Natural killer cell (primary cell): ENCODE data around the gene OBSCN. TPM values are rescaled to one million over a fixed set of nuclear protein-coding genes. Genes with fewer than 3 reads are reported as not detected.

ENCODE experiments used
- ATAC-seq, 3 donors: fragments of 150-1000 bp in 2 of 3; fragments of 200-7000 bp in 1 of 3; cut with Tn5 transposase; 1 replicate in 1 of 3; 2 replicates in 2 of 3; pipeline ENCODE4 v1.10.0; 2021; ENCODE audit warnings: mild to moderate bottlenecking in 2 of 3, moderate library complexity in 2 of 3
- DNase-seq, 2 donors: peaks; one replicate each; pipeline versions ENCODE4 v3.0.0 to v3.0.0-alpha.2; 2013 to 2021; ENCODE audit warnings: mixed read lengths in 1 of 2
- H3K27ac ChIP-seq: one replicate; pipeline ENCODE4 v1.5.1; 2013; ENCODE audit warnings: mild to moderate bottlenecking, low read length
- H3K27me3 ChIP-seq: one replicate; pipeline ENCODE4 v1.6.1; 2013; ENCODE audit warnings: low read length; ENCODE audit not compliant: control insufficient read depth, insufficient read depth
- H3K36me3 ChIP-seq: one replicate; pipeline ENCODE4 v1.6.1; 2013; ENCODE audit warnings: low read length; ENCODE audit not compliant: control insufficient read depth, insufficient read depth
- H3K4me1 ChIP-seq: one replicate; pipeline ENCODE4 v1.6.1; 2013; ENCODE audit warnings: low read length; ENCODE audit not compliant: control insufficient read depth, insufficient read depth
- H3K4me3 ChIP-seq: one replicate; pipeline ENCODE4 v1.5.1; 2013; ENCODE audit warnings: low read length
- H3K9me3 ChIP-seq: one replicate; pipeline ENCODE4 v1.6.1; 2013; ENCODE audit warnings: low read length; ENCODE audit not compliant: control insufficient read depth, insufficient read depth
- H3K27ac Mint-ChIP-seq, 2 donors: one replicate each; pipeline ENCODE4 v1.8.0; 2022; ENCODE audit warnings: mild to moderate bottlenecking in 2 of 2, mixed read lengths in 2 of 2, moderate library complexity in 1 of 2
- H3K27me3 Mint-ChIP-seq, 2 donors: one replicate each; pipeline ENCODE4 v1.8.0; 2022; ENCODE audit warnings: low read depth in 2 of 2, mixed read lengths in 2 of 2
- H3K36me3 Mint-ChIP-seq: one replicate; pipeline ENCODE4 v1.8.0; 2022; ENCODE audit warnings: mixed read lengths
- H3K4me1 Mint-ChIP-seq, 2 donors: one replicate each; pipeline ENCODE4 v1.8.0; 2022; ENCODE audit warnings: mixed read lengths in 2 of 2
- H3K4me3 Mint-ChIP-seq: one replicate; pipeline ENCODE4 v1.8.0; 2022; ENCODE audit warnings: mild to moderate bottlenecking, moderate library complexity, mixed read lengths
- H3K9me3 Mint-ChIP-seq, 2 donors: one replicate each; pipeline ENCODE4 v1.8.0; 2022; ENCODE audit warnings: mixed read lengths in 2 of 2
- WGBS: methylation state at CpG from one replicate; pipeline ENCODE4 v1.1.7; 2013; ENCODE audit warnings: missing lambda C conversion rate; ENCODE audit not compliant: insufficient coverage; 5-methylcytosine and 5-hydroxymethylcytosine counted together
- intact Hi-C: fragments of 100-400 bp; cut with micrococcal nuclease; formaldehyde crosslinking; loops from one replicate; pipeline ENCODE4 v1.14.2; 2022
- total RNA-seq, 4 donors: library from RNA; stranded (reverse); fragments of 120-200 nt in 1 of 4; gene quantifications; one replicate each; pipeline versions ENCODE4 v1.2.3 to v1.2.4, GENCODE V29; 2013 to 2022
- TF ChIP-seq, protein P1 (sequence below): fragments of 200-600 bp; IDR thresholded peaks from one replicate; pipeline ENCODE4 v1.8.0; 2022; ENCODE audit warnings: antibody characterized with exemption

OBSCN gene
- total RNA-seq, 3 donors from 2014 or later (not counting 1 experiment from before 2014, with no cell fraction given) = 9.6 to 30.0 (median 14.3) TPM

DNA sequence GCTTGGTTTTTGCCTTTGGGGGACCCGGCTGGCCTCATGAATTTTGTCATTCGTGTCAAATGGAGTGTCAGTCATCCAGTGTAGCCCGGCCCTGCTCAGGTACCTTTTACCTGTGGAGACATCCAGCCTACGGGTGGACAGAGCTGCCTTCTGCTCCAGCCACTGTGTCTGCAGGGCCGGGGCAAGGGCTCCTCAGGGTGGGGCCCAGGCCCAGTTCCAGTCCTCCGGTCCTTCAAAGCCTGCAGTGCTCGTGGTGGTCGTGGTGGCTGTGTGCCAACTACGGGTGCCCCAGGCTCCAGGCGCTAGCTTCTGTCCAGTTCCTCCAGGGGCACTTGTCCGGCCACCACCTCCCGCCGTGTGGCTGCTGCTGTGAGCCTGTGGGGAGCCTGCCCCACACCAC lies 144.0 kb downstream of the OBSCN start:
- Histone ChIP-seq H3K9me3 (no peaks in the 10 kb centered on the region), H3K36me3 (no peaks in the 10 kb centered on the region), H3K27me3 (no peaks in the 10 kb centered on the region), H3K4me3 (no peak overlapping the region), H3K4me1 (no peaks in the 10 kb centered on the region), H3K27ac (no peak overlapping the region)
- no peaks in the 10 kb centered on the region for H3K4me1 Mint-ChIP-seq
- no peaks in the 10 kb centered on the region for H3K9me3 Mint-ChIP-seq
- intact Hi-C loops = no loop called here
- H3K27ac Mint-ChIP-seq = no peak overlapping the region
- TF ChIP-seq, protein P1, sequence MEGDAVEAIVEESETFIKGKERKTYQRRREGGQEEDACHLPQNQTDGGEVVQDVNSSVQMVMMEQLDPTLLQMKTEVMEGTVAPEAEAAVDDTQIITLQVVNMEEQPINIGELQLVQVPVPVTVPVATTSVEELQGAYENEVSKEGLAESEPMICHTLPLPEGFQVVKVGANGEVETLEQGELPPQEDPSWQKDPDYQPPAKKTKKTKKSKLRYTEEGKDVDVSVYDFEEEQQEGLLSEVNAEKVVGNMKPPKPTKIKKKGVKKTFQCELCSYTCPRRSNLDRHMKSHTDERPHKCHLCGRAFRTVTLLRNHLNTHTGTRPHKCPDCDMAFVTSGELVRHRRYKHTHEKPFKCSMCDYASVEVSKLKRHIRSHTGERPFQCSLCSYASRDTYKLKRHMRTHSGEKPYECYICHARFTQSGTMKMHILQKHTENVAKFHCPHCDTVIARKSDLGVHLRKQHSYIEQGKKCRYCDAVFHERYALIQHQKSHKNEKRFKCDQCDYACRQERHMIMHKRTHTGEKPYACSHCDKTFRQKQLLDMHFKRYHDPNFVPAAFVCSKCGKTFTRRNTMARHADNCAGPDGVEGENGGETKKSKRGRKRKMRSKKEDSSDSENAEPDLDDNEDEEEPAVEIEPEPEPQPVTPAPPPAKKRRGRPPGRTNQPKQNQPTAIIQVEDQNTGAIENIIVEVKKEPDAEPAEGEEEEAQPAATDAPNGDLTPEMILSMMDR = no peak
- H3K36me3 Mint-ChIP-seq = no peaks in the 10 kb centered on the region
- DNase-seq (no peak), ATAC-seq (no peak)
- WGBS = 87% methylated on average over 13 of the region's 13 CpGs
- no peak overlapping the region for H3K4me3 Mint-ChIP-seq
- H3K27me3 Mint-ChIP-seq = no peaks in the 10 kb centered on the region

DNA sequence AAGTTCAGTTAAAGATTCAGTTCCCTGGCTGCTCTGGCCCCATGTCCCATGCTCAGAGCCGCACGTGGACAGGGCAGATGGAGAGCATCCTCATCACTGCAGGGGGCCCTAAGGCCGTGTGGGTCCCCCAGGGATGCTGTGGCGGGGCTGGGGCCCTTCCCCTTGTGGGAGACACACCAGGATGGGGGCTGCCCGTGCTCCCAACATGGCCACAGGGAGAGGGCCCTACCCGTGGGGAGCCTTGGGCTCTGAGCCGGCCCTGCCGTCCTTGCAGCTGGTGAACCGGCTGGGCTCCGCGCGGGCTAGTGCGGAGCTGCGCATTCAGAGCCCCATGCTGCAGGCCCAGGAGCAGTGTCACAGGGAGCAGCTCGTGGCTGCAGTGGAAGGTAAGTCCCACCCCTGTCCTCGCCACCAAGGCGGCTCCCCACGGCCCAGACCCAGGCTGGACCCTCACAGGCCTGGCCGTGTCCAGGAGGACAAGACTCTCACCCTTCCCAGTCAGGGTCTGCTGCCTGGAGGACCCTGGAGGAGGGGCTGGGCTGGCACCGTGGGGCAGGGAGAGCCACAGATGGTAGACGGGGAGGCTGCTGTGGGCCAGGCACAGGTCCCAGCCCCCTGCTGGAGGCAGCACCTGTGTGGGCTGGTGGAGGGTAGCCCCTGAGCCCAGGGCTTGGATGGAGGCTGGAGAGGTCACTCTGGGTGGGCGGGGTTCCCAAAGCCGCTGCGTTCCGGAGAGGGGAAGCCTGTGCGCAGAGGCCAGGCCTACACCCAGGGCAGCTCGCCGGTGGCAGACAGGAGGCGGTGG lies 145.0 kb downstream of the OBSCN start:
- Histone ChIP-seq H3K27ac (no peak overlapping the region), H3K4me3 (no peak overlapping the region), H3K27me3 (no peaks in the 10 kb centered on the region), H3K4me1 (peaks cover 3% of the 10 kb centered on the region), H3K9me3 (no peaks in the 10 kb centered on the region), H3K36me3 (no peaks in the 10 kb centered on the region)
- Mint-ChIP-seq H3K4me3 (no peak overlapping the region), H3K27ac (no peak overlapping the region), H3K4me1 (peaks cover 2 to 3% of the 10 kb centered on the region in 2 donors), H3K36me3 (no peaks in the 10 kb centered on the region), H3K27me3 (no peaks in the 10 kb centered on the region), H3K9me3 (no peaks in the 10 kb centered on the region)
- DNase-seq = no peak
- TF ChIP-seq, protein P1 = no peak
- intact Hi-C loops = no loop called here
- no peak for ATAC-seq
- whole genome bisulfite sequencing = 91% methylated on average over 29 of the region's 29 CpGs

DNA sequence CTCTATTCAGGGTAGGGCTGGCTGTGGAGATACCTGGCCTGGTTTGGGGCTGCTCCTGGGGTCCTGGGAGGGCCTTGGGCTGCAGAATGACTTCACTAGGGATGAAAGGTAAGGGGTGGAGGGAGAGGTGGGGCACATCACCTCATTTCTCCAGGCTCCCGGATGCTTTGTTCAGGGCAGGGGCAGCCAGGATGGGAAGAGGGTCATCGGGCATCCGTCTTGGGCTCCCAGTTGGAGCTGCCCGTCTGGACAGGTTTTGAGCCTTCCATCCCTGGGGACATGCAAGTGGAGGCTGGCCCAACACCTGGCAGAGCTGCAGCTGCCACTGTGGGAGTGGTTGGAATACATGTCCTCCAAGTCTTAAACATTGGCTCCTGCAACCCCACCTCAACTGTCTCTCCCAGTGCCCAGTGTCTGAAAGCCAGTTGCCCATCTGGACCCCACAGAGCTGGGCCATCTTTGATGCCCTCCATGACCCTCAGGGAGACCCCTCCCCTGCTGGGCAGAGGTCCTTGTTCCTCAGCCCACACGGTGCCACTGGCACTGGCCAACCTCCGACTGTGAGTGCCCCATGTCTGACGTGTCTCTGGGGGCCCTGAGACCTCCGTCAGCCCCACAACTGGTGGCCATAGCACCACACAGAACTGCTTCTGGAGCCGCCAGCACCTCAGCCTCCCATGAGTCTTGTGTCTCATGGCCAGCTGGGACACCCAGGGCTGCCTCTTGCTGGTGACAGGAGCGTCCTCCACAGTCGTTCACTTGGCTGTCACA lies 145.9 kb downstream of the OBSCN start:
- no peak overlapping the region for H3K4me3 Mint-ChIP-seq
- DNase-seq = no peak

More for the DNA sequence above, 145.9 kb downstream of the OBSCN start:
- no peaks in the 10 kb centered on the region for H3K36me3 Mint-ChIP-seq
- H3K4me3 ChIP-seq = no peak overlapping the region
- H3K9me3 ChIP-seq = no peaks in the 10 kb centered on the region
- no peaks in the 10 kb centered on the region for H3K27me3 ChIP-seq
- H3K27ac ChIP-seq = no peak overlapping the region
- H3K4me1 ChIP-seq = peaks cover 11% of the 10 kb centered on the region
- WGBS = 87% methylated on average over 11 of the region's 11 CpGs
- no peaks in the 10 kb centered on the region for H3K36me3 ChIP-seq
- no peaks in the 10 kb centered on the region for H3K9me3 Mint-ChIP-seq
- no peak for ATAC-seq
- no peak overlapping the region for H3K27ac Mint-ChIP-seq
- intact Hi-C loops = no loop called here
- TF ChIP-seq, protein P1 = no peak
- no peaks in the 10 kb centered on the region for H3K27me3 Mint-ChIP-seq
- peaks cover 6 to 7% of the 10 kb centered on the region in 2 donors for H3K4me1 Mint-ChIP-seq
